ENCODE results near the gene ITPR3. TPM values are rescaled to one million over a fixed set of nuclear protein-coding genes. Genes with fewer than 3 reads are reported as not detected.

The ITPR3 gene
- polyA plus RNA-seq, 1 donor (not counting 4 experiments of a cell fraction or from before 2014, with no cell fraction given): 43.3 TPM

- TF ChIP-seq CTCF (optimal IDR thresholded peaks at IDR 0.05 in 1 of 3, IDR thresholded peaks at IDR 0.05 in 1 of 3, conservative IDR thresholded peaks at IDR 0.05 in 1 of 3; ENCODE audit: extremely low read depth in 1 of 3, insufficient read depth in 2 of 3, low read length in 3 of 3): no peak
- no peak for TF ChIP-seq EZH2 (IDR thresholded peaks at IDR 0.05; ENCODE audit: low read length)
- peaks cover 4% of the 10 kb centered on the region for H4K20me1 ChIP-seq (ENCODE audit: control insufficient read depth, extremely low read depth, insufficient read depth, low read length)
- no peak overlapping the region for H3K4me3 ChIP-seq (ENCODE audit: control insufficient read depth in 2 of 3, extremely low read depth in 1 of 3, insufficient read depth in 2 of 3, low read depth in 1 of 3, low read length in 3 of 3)
- no peak overlapping the region for H3K4me2 ChIP-seq (ENCODE audit: control insufficient read depth, extremely low read depth, insufficient read depth, low read depth, low read length)
- dilution Hi-C loops (cut with MboI; ENCODE audit: extremely low pct_ligation_motif_present, low sequenced_read_pairs): no loop called here
- no peak for DNase-seq (ENCODE audit: low read depth, low spot score)
- no peaks in the 10 kb centered on the region for H3K4me1 ChIP-seq (ENCODE audit: control insufficient read depth, extremely low read depth, insufficient read depth, low read length)
- no peaks in the 10 kb centered on the region for H3K9me3 ChIP-seq (ENCODE audit: control insufficient read depth, low read depth, low read length)
- no peaks in the 10 kb centered on the region for H3K27me3 ChIP-seq (ENCODE audit: control insufficient read depth, extremely low read depth, insufficient read depth, low read length)
- peaks cover 16% of the 10 kb centered on the region for H3K79me2 ChIP-seq (ENCODE audit: control insufficient read depth, insufficient read depth, low read length)
- H2AFZ ChIP-seq (ENCODE audit: control insufficient read depth, low read length): no peak overlapping the region
- no peaks in the 10 kb centered on the region for H3K9me1 ChIP-seq (ENCODE audit: control insufficient read depth, extremely low read depth, insufficient read depth, low read length)
- H3K27ac ChIP-seq (ENCODE audit: control insufficient read depth, insufficient read depth, low read length): no peak overlapping the region
- H3K9ac ChIP-seq (ENCODE audit: control insufficient read depth, extremely low read depth, insufficient read depth, low read length): no peak overlapping the region
- FAIRE-seq: no peak
- peaks cover 43 to 61% of the 10 kb centered on the region in 2 experiments for H3K36me3 ChIP-seq (ENCODE audit: control insufficient read depth in 2 of 2, extremely low read depth in 1 of 2, insufficient read depth in 2 of 2, low read length in 2 of 2)
Measured at GRCh38 chr6:33658982-33659689, 38.0 kb downstream of the ITPR3 start.

- no peak overlapping the region for H3K4me3 ChIP-seq (ENCODE audit: control insufficient read depth in 2 of 3, extremely low read depth in 1 of 3, insufficient read depth in 2 of 3, low read depth in 1 of 3, low read length in 3 of 3)
- H3K36me3 ChIP-seq (ENCODE audit: control insufficient read depth in 2 of 2, extremely low read depth in 1 of 2, insufficient read depth in 2 of 2, low read length in 2 of 2): peaks cover 43 to 62% of the 10 kb centered on the region in 2 experiments
- H3K79me2 ChIP-seq (ENCODE audit: control insufficient read depth, insufficient read depth, low read length): peaks cover 9% of the 10 kb centered on the region
- no peaks in the 10 kb centered on the region for H3K9me1 ChIP-seq (ENCODE audit: control insufficient read depth, extremely low read depth, insufficient read depth, low read length)
- dilution Hi-C loops (cut with MboI; ENCODE audit: extremely low pct_ligation_motif_present, low sequenced_read_pairs): no loop called here
- no peaks in the 10 kb centered on the region for H3K4me1 ChIP-seq (ENCODE audit: control insufficient read depth, extremely low read depth, insufficient read depth, low read length)
- H3K4me2 ChIP-seq (ENCODE audit: control insufficient read depth, extremely low read depth, insufficient read depth, low read depth, low read length): no peak overlapping the region
- peaks cover 4% of the 10 kb centered on the region for H4K20me1 ChIP-seq (ENCODE audit: control insufficient read depth, extremely low read depth, insufficient read depth, low read length)
- FAIRE-seq: no peak
- DNase-seq (ENCODE audit: low read depth, low spot score): no peak
- TF ChIP-seq CTCF (optimal IDR thresholded peaks at IDR 0.05 in 1 of 3, IDR thresholded peaks at IDR 0.05 in 1 of 3, conservative IDR thresholded peaks at IDR 0.05 in 1 of 3; ENCODE audit: extremely low read depth in 1 of 3, insufficient read depth in 2 of 3, low read length in 3 of 3) (no peak), EZH2 (IDR thresholded peaks at IDR 0.05; ENCODE audit: low read length) (no peak)
- no peak overlapping the region for H2AFZ ChIP-seq (ENCODE audit: control insufficient read depth, low read length)
- H3K27me3 ChIP-seq (ENCODE audit: control insufficient read depth, extremely low read depth, insufficient read depth, low read length): no peaks in the 10 kb centered on the region
- H3K9me3 ChIP-seq (ENCODE audit: control insufficient read depth, low read depth, low read length): no peaks in the 10 kb centered on the region
- H3K27ac ChIP-seq (ENCODE audit: control insufficient read depth, insufficient read depth, low read length): no peak overlapping the region
- H3K9ac ChIP-seq (ENCODE audit: control insufficient read depth, extremely low read depth, insufficient read depth, low read length): no peak overlapping the region
Measured at GRCh38 chr6:33659986-33660385, 38.9 kb downstream of the ITPR3 start.

Data from keratinocyte (primary cell).